GM11168 (cell line): ENCODE measurements around the gene OLIG1.

Experiments used
- in situ Hi-C: fragments of 300-500 bp; cut with MboI; formaldehyde crosslinking; loops from one replicate; pipeline ENCODE4 v1.12.0; 2022; ENCODE audit warnings: low sequenced_read_pairs; ENCODE audit not compliant: unreplicated experiment

The OLIG1 gene

GRCh38 chr21:33080776-33081175 is 10.8 kb downstream of the OLIG1 start:
- in situ Hi-C loops = no loop called here

- in situ Hi-C loops = no loop called here
These were observed 18.4 kb downstream of the OLIG1 start for GRCh38 chr21:33088384-33088783.

- in situ Hi-C loops = no loop called here
These were observed 19.6 kb downstream of the OLIG1 start for GRCh38 chr21:33089395-33090119.

GRCh38 chr21:33096426-33096825 is 26.5 kb downstream of the OLIG1 start:
- in situ Hi-C loops = no loop called here

GRCh38 chr21:33099131-33099530 is 29.2 kb downstream of the OLIG1 start:
- in situ Hi-C loops = no loop called here

- in situ Hi-C loops = no loop called here
These were observed 31.5 kb downstream of the OLIG1 start for GRCh38 chr21:33101300-33101911.

- in situ Hi-C loops = no loop called here
These were observed 35.1 kb downstream of the OLIG1 start for GRCh38 chr21:33105088-33105487.

- in situ Hi-C loops = no loop called here
These were observed 38.3 kb downstream of the OLIG1 start for GRCh38 chr21:33108228-33108627.

- in situ Hi-C loops = no loop called here
These were observed 39.8 kb downstream of the OLIG1 start for GRCh38 chr21:33109574-33110339.

GRCh38 chr21:33110340-33110715 is 40.4 kb downstream of the OLIG1 start:
- in situ Hi-C loops = no loop called here

- in situ Hi-C loops = no loop called here
These were observed 41.6 kb downstream of the OLIG1 start for GRCh38 chr21:33111577-33111976.

- in situ Hi-C loops = no loop called here
These were observed 42.2 kb downstream of the OLIG1 start for GRCh38 chr21:33112151-33112550.

GRCh38 chr21:33112681-33113080 is 42.7 kb downstream of the OLIG1 start:
- in situ Hi-C loops = no loop called here

- in situ Hi-C loops = no loop called here
These were observed 43.2 kb downstream of the OLIG1 start for GRCh38 chr21:33113131-33113530.

GRCh38 chr21:33114276-33114675 is 44.3 kb downstream of the OLIG1 start:
- in situ Hi-C loops = no loop called here

- in situ Hi-C loops = no loop called here
These were observed 45.9 kb downstream of the OLIG1 start for GRCh38 chr21:33115631-33116510.

GRCh38 chr21:33116676-33117075 is 46.7 kb downstream of the OLIG1 start:
- in situ Hi-C loops = no loop called here

GRCh38 chr21:33117101-33117888 is 47.4 kb downstream of the OLIG1 start:
- in situ Hi-C loops = no loop called here
